ENCODE results near the gene MS4A13.
"Not testable (repeated sequence)": the region's sequence is repeated elsewhere in the genome, so short reads cannot be mapped to it uniquely, and the experiment has no call there.

The MS4A13 gene, protein sequence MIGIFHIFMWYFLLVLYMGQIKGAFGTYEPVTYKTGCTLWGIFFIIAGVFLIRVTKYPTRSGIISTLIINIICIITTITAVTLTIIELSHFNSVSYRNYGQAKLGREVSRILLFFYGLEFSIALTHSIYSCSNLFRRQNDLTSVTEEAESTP

DNA sequence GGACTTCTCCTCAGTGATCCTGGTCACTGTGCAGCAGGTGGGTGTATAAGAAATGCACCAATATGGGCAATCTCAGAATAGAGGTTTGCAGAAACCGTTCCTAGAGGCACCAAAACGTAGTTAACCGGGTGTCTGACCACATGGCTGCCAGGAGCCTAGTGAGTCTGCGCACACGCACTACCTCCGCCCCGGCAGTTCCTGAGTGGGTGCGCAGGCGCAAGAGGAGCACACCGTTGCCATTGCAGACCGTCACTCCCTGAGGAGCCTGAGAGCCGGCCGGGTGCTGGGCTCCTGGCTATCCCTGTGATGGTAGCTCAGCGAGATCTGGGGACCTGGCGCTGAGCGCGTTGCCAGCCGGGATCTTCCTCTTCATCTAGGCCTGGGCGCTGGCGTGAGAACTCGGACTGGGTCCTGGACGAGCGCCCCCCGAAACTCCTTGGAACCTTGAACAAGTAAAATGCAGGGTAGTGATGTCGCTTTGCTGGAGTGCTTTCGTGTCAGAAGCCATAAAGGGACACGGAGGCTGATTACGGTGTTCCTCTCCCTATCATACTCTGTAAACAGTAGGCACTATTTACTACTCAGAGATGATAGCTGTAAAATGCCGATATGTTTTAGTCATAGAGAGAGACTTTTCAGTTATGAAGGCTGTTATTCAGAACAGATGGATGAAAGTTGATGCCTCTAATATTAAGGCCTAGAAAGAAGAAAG, at the start of gene MS4A13:
TSS of gene MS4A13 (plus strand) at position 249 of the 712 bp plus-strand sequence. CDS start 2,692 bp downstream, outside the sequence.
- no peak for DNase-seq

DNA sequence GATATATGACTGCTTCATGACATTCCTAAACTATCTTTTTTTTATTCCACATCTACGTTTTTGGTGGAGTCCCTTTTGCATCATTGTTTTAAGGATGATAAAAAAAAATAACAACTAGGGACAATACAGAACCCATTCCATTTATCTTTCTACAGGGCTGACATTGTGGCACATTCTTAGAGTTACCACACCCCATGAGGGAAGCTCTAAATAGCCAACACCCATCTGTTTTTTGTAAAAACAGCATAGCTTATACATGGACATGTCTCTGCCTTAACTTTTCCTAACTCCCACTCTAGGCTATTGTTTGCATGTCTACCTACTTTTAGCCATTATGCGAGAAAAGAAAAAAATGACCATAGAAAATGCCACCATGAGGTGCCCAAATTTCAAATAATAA, 46.4 kb upstream of the MS4A13 start:
- no peak for DNase-seq

DNA sequence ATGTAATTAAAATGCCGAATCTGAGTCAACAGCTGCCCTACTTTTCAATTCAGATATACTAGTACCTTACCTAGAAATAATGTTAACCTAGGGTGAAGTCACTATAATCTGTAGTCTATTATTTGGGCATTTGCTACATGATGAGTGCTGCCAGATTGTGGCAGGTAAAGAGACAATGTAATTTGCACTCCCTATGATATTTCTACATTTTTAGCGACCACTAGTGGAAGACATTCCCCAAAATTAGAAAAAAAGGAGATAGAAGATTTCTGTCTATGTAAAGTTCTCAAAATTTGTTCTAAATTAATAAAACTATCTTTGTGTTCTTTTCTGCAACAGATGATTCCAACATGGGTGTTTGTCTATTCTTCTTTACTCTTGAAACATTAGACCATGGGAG, 45.5 kb upstream of the MS4A13 start:
- no peak for DNase-seq

DNA sequence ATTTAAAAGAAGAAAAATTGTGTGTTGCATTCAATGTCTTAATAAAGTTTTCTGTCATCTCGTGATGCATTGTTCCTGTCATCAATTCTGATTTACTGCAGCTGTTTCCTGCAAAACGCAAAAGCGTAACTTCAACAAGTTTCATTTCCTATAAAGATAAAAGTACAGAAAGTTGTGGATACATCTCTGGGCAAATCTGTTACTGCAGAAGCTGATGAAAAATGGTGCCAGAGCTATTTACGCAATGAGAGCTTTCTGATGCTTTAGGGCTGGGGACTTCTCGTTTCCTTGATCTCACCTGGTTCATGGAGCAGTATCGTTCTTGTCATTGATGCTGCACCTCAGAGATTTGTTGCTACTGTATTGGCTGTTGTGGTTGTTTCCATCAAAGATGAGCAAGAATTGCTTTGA, 38.2 kb upstream of the MS4A13 start:
- no peak for DNase-seq

DNA sequence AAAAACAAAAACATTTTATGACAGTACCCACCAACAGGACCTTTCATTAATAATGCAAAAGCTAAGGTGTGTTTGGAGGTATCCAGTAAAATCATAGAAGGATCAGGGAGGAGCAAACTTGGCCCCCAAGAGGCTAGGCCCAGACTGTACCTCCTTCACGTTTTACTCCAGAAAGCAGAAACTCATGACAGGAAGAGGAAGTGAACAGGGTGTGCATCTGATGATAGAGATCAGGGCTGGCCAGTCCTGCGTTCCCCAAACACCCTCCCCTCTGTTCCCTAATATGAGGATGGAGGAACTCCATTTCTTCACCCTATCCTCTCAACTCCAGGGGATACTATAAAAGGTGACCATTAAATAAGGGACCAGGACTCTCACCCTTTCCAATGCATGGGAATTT, 32.8 kb upstream of the MS4A13 start:
- no peak for DNase-seq

DNA sequence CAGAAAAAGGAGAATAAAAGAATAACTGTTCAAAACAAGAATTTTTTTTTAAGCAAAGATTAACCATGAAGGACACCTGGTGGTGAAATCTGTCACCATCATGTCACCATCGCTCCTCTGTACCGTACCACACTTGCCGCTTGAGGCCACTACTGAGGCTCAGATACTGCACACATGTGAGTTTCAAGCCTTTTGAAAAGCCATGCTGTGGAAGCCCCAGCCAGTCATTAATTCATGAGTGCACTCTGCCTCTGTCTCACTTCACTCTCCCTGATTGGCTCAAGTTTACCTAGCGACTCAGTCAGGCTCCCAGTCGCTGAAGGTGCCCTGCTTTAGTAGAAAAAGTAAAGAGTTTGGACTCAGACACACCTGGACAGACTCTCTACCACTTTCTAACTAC, 29.2 kb upstream of the MS4A13 start:
- DNase-seq = no peak

DNA sequence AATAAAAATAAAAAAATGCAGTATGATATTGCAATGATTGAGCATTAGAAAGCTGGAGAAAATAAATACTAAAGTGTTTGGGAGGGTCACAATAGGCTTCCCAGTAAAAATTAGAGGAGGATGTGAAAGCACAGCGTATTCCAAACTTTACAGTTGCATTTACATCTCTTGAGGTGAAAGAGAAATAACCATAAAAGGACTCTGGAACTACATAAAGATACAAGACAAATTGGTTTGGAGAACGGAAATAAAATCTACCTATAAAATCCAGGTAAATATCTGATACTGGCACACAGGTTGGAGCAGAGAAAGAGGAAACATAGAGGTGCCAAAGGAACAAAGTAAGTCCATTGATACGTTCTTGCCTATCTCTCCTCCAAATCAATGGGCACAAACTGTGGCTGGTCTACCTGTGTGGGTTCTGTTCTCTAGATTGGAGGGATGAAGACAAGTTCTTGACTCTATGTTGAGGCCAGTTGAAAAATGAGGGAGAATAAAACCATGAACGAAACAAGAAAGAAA, 22.6 kb upstream of the MS4A13 start, which contains the start of gene MS4A12:
TSS of gene MS4A12 (plus strand) at position 291 of the 522 bp plus-strand sequence. CDS start 4,541 bp downstream, outside the sequence.
- DNase-seq = no peak

DNA sequence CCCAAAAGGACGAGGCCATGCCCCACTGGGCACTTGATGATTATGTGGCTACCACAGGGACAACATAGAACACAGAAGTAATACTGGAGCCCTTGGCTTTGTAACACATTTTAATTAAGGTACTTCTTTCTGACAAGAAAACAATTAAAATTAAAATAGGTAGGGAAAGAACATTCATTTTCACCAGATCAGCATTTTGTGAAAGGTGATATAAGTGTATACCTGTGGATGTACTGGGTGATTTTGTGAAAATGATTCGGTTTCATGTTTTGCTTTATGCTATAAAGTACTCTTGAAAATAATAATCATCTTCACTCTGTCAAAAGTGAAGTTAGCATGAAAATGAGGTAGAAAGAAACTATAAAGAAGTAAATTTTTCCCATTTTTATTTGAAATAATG, 21.7 kb upstream of the MS4A13 start:
- no peak for DNase-seq

DNA sequence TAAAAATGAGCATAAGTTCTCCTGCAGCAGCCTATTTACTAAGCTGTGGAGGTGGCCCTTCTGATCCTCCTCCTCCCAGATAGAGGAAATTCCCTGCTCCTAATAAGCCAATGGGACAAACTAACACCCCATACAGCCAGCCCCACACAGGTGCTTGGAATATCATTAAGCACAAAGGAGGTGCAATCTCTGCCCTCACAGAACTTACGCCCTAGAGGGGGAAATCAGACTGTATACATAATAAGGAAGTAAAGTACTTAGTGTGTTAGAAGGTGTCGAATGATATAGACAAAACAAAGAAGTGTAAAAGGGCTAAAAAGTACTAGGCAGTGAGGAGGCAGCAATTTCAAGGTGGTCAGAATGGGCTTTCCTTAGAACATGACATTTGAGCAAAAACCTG, 16.8 kb upstream of the MS4A13 start:
- DNase-seq = no peak

DNA sequence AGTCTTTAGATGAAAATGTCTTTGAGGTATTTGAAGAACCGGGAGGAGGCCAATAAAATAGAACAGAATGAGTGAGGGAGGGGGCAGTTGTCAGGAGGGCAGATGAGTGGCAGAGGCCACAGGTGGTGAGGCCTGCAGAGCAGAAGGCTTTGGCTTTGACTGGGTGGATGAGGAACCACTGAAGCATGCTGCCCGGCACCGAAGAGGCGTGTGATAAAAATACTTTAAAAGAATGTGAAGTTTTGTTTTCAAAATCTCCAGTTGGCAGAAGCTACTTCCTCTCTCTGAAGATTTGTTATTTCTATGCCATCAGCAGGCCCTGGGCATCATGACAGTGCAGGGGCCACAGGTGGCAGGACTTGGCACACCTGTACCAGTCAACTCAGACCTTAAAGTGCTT, 16.3 kb upstream of the MS4A13 start:
- DNase-seq = no peak

DNA sequence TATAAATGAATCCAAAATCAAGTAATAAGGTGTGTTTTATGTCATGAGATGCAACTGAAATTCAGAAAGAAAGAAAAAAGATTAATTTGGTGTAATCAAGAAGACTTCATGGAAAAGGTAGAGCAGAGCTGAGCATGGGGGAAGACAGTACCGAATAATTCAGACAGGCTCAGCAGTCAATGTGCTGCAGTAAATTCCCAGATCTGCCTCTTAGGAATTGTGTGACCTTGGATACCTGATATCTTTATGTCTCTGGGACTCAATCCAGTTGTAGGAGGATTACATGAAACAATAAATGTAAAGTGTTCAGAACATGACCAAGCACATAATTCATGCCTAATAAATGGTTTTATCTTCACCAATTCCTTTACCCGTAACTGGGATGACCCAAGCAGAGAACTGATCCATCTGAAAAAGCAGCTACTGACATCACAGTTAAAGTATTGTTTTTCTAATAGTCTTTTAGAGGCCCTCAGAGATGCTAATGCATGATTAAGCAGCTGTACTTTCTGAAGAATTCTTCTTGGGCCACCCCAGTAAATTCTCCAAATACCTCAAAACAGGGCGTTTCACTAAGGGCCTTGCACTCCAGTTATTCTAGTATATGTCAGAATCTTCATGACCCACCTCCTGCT, 14.8 kb upstream of the MS4A13 start:
- no peak for DNase-seq

DNA sequence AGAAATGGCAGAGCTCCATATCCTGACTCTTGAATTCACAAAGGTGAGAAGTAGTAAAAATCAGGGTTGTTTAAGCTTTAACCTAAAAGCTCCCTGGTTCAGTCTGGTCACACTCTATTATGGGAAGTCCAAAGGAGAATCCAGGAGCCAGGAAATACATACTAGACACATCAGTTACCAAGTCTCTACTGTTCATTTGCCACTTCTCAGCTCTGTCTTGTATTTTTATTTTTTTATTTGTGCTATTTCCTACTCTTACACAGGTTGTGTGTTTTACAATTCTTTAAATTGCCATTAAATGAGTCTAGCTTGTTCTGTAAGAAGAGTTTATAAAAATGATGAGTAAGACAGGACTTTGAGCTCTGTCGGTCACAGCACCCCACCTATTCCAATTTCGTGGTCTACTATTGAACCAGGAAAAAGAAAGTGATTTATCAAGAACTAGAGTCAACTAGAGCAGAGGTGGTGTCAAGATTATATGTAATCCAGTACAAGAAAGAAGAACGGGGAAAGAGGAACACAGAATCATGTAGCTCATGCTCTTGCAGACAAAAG, 12.9 kb upstream of the MS4A13 start:
- DNase-seq = no peak

DNA sequence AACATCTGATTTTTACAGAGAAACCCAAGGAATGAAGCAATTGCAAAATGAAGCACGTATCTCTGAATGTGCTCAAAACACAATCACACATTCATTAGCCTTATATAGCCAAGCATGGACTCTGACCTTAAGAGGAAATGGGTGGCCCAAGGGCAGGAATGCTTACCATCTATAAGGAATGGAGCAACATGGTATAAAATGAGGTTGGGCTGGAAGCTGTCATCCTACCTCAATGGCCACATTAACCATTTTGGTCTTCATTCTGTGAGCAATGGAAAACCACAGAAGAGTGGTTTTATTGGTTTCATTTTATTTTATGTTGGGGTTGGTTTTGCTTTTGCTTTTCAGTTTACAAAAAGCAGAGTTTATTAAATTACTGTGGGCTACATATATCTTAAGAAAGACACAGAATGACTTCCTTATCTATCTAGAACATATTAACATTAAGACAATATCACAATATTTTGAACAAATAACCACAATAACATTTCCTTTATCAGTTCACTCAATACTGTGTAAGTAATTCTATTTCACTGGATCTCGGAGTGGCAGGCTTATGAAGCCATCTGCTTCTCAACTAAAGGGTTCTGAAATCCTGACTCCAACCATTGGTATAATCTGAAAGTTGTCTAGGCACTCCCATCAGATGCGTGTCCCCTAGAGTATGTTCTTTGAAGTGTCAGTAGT, 10.8 kb upstream of the MS4A13 start:
- DNase-seq = no peak

DNA sequence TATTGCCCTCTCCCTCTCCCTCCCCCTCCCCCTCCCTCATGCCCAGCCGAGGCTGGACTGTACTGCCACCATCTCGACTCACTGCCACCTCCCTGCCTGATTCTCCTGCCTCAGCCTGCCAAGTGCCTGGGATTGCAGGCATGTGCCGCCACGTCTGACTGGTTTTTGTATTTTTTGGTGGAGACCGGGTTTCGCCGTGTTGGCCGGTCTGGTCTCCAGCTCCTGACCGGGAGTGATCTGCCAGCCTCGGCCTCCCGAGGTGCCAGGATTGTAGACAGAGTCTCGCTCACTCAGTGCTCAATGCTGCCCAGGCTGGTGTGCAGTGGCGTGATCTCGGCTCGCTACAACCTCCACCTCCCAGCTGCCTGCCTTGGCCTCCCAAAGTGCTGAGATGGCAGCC, 5.6 kb upstream of the MS4A13 start:
- DNase-seq = not testable (repeated sequence)

DNA sequence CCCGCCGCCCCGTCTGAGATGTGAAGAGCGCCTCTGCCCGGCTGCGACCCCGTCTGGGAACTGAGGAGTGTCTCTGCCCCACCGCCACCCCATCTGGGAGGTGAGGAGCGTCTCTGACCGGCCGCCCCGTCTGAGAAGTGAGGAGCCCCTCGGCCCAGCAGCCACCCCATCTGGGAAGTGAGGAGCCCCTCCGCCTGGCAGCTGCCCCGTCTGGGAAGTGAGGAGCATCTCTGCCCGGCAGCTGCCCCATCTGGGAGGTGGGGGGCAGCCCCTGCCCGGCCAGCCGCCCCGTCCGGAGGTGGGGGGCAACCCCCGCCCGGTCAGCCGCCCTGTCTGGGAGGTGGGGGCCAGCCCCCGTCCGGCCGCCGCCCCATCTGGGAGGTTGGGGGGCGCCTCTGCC, 5.0 kb upstream of the MS4A13 start:
- DNase-seq = not testable (repeated sequence)

DNA sequence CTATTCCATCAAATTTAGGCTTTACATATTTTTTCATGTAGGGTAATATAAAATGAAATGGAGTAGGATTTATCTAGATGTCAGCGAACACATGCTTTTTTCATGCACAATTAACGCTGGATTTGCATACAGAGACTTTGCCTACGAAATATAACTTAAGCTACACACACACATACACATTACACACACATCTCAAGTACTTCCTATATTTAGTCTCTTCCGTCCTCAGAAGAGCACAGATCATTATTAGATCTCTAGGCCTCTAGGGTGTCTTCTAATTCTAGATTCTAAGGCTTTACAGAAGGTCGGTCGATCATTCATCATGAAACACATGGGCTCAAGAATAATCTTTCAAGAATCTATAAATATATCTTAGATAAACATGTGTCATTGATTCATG, 3.8 kb upstream of the MS4A13 start:
- DNase-seq = no peak

DNA sequence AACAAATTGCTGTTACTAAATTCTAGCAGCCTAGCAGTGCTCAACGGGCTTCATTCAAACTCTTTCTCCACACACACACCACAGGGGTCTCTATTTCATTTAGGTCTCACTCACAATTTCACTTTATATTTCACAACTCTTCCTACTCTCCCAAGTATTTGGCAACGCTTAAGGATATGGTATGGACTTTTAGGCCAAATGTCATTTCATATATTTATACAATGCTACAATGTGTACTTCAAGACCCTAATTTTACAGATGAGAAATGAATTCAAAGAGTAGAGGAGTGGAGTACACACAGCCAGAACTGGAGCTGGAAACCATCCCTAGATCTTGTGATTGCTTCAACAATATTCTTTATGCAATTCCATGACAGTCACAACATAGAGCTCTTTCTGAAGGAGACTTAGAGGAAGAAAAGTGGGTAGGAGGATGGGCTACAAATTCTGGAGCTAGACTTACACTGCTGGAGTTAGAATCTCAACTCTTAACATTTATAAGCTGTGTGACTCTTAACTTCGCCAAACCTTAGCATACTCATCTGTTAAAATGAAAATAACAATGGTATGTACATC, 2.5 kb upstream of the MS4A13 start:
- DNase-seq = no peak

DNA sequence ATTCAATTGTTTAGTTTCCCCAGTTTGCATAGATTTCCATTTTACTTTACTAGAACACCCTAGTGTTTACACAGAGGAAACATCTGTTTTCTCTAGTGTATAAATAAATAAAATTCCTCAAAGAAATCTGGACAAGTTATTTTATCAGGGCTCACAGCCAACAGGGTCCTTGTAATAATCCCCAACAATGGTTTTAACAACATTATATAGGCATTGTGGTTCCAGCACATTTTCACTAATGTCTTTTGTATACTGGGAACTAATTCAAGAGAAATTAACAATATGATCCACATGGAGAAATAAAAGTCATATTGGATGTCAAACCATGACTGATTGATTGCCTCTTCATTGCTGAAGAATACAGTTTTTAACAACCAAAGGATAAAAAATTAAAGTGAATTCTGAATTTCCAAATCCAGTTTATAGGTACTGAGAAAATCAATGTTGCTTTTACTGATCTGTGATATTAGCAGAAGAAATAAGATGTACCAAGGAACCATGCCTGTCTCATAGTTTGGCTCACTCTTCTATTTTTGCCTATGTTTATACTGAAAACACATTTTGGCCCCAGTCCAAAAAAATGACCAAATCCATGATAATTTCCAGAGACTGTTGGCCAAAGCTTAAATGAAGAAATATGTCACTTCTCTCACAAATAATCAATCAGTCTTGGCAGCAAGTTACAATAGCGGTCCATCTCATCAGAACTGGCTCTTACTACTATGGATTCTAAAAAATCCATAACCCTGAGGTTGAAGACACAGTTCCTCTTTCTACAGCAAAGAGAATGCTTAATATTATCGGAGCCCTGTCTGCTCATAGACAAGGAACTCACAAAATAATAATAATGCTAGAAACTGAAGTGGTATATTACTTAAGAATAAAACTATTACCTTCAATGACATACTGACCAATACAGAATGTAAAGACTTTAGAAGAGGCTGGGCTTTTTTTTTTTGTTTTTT, 1.4 kb upstream of the MS4A13 start:
- DNase-seq = no peak

DNA sequence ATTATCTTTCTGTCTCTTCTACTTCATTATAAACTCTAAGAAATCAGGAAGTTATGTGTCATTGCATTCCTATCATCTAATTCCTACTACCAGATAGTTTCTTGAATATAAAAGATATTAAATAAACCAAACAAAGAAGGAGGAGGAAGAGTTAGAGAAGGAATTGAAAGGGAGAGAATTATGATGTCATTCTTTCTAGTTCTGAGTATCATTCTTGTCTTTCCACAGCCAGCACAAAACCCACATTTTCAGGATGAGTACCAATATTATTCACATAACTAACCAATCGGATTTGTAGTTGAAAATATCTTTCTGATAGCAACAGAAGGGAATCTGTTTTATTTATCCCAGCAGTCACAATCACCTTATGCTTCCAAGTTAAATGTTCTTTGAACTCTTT, 13.3 kb downstream of the MS4A13 start:
- DNase-seq = no peak

DNA sequence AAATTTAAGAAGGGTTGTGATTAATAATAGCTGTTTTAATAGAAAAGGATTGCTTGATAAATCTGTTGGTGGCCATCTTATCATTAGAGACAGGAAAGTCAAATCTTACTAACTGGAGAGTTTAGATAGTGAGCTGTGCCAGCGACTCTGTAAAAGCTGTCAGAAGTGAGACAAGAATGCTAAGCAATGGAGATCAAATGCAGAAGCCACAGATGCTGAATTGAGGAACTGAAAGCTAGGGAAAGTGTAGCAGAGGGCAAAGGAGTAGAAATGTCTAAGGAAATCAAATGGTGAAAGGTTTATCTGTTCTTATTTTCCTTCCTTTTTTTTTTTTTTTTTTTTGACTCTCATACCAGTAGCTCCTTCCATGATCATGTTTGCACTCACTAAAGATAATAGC, 13.7 kb downstream of the MS4A13 start:
- no peak for DNase-seq

DNA sequence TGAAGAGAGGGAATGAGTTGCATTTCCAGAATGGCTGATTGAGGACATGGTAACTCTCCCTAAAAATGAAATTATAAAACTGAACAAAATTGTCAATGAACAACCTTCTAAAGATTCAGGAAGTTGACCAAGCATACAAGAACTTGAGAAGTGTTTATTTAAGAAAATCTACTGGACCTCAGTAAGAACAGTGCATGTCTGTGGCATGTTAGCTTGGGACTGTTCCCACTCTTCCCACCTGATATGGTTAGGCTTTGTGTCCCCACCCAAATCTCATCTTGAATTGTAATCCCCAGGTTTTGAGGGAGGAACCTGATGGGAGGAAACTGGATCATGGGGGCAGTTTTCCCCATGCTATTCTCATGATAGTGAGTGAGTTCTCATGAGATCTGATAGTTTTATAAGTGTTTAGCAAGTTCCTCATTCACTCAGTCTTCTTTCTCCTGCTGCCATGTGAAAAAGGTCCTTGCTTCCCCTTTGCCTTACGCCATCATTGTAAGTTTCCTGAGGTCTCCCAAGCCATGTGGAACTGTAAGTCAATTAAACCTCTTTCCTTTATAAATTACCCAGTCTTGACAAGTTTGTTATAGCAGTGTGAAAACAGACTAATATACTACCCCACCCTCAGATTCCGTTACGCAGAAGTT, 15.4 kb downstream of the MS4A13 start:
- DNase-seq = no peak

All from GOT3 (cell line).